Measurements from ENCODE around the gene TSPAN18. TPM values are rescaled to one million over a fixed set of nuclear protein-coding genes. Genes with fewer than 3 reads are reported as not detected.

The TSPAN18 gene
- total RNA-seq, 2 experiments from 2014 or later: not detected

- DNase-seq (ENCODE audit: low spot score): no peak
- intact Hi-C loops (cut with micrococcal nuclease; ENCODE audit: unreplicated experiment): loop anchor here (10.0 kb wide), 1 partner anchor 362 kb away; no protein-coding TSS in a partner anchor
- Histone ChIP-seq H3K36me3 (ENCODE audit: insufficient read depth, low read length) (no peaks in the 10 kb centered on the region), H3K9me3 (ENCODE audit: low read length) (no peaks in the 10 kb centered on the region), H3K4me1 (ENCODE audit: insufficient read depth, low read length, poor library complexity, severe bottlenecking) (peaks cover 6% of the 10 kb centered on the region), H3K27ac (ENCODE audit: low read depth, low read length, poor library complexity, severe bottlenecking) (no peak overlapping the region), H3K4me2 (ENCODE audit: low read length) (no peak overlapping the region), H3K79me2 (ENCODE audit: insufficient read depth, low read depth, low read length) (no peaks in the 10 kb centered on the region), H3K9me2 (ENCODE audit: insufficient read depth, low read length) (no peaks in the 10 kb centered on the region), H2AFZ (ENCODE audit: low read length) (no peak overlapping the region), H3K4me3 (ENCODE audit: low read depth, low read length, poor library complexity, severe bottlenecking) (no peak overlapping the region), H4K20me1 (ENCODE audit: insufficient read depth, low read length) (no peaks in the 10 kb centered on the region)
- TF ChIP-seq EZH2phosphoT487 (IDR thresholded peaks at IDR 0.05; ENCODE audit: borderline replicate concordance, low read depth, low read length): no peak
- no peak for TF ChIP-seq CTCF (conservative IDR thresholded peaks at IDR 0.05; ENCODE audit: low read length)
- CTCF ChIA-PET (ENCODE audit: unreplicated experiment): no interaction called here
- POLR2A ChIA-PET: interaction anchor here (0.8 kb wide), 1 partner anchor 59 kb away, joined by 4 read pairs; no protein-coding TSS in a partner anchor
- no TSS peak for BruUV-seq (replicated peaks)
Observed at GRCh38 chr11:44916801-44917385, 190.1 kb downstream of the TSPAN18 start.

- no peak for TF ChIP-seq EZH2phosphoT487 (IDR thresholded peaks at IDR 0.05; ENCODE audit: borderline replicate concordance, low read depth, low read length)
- TF ChIP-seq CTCF (conservative IDR thresholded peaks at IDR 0.05; ENCODE audit: low read length): no peak
- Histone ChIP-seq H4K20me1 (ENCODE audit: insufficient read depth, low read length) (no peaks in the 10 kb centered on the region), H2AFZ (ENCODE audit: low read length) (no peak overlapping the region), H3K36me3 (ENCODE audit: insufficient read depth, low read length) (no peaks in the 10 kb centered on the region), H3K4me3 (ENCODE audit: low read depth, low read length, poor library complexity, severe bottlenecking) (no peak overlapping the region), H3K4me1 (ENCODE audit: insufficient read depth, low read length, poor library complexity, severe bottlenecking) (peaks cover 6% of the 10 kb centered on the region), H3K27ac (ENCODE audit: low read depth, low read length, poor library complexity, severe bottlenecking) (no peak overlapping the region), H3K79me2 (ENCODE audit: insufficient read depth, low read depth, low read length) (no peaks in the 10 kb centered on the region), H3K9me2 (ENCODE audit: insufficient read depth, low read length) (no peaks in the 10 kb centered on the region), H3K9me3 (ENCODE audit: low read length) (no peaks in the 10 kb centered on the region), H3K4me2 (ENCODE audit: low read length) (no peak overlapping the region)
- ChIA-PET POLR2A (no interaction called here), CTCF (ENCODE audit: unreplicated experiment) (no interaction called here)
- DNase-seq (ENCODE audit: low spot score): no peak
- intact Hi-C loops (cut with micrococcal nuclease; ENCODE audit: unreplicated experiment): loop anchor here (10.0 kb wide), 1 partner anchor 363 kb away; no protein-coding TSS in a partner anchor
- no TSS peak for BruUV-seq (replicated peaks)
Observed at GRCh38 chr11:44917741-44918140, 191.0 kb downstream of the TSPAN18 start.

GRCh38 chr11:44920451-44920850 is 193.7 kb downstream of the TSPAN18 start:
- intact Hi-C loops (cut with micrococcal nuclease; ENCODE audit: unreplicated experiment): no loop called here
- H3K4me2 ChIP-seq (ENCODE audit: low read length): no peak overlapping the region
- H3K9me2 ChIP-seq (ENCODE audit: insufficient read depth, low read length): no peaks in the 10 kb centered on the region
- H3K27ac ChIP-seq (ENCODE audit: low read depth, low read length, poor library complexity, severe bottlenecking): no peak overlapping the region
- no peaks in the 10 kb centered on the region for H3K79me2 ChIP-seq (ENCODE audit: insufficient read depth, low read depth, low read length)
- DNase-seq (ENCODE audit: low spot score): no peak
- BruUV-seq (replicated peaks): no TSS peak
- H3K4me1 ChIP-seq (ENCODE audit: insufficient read depth, low read length, poor library complexity, severe bottlenecking): peaks cover 2% of the 10 kb centered on the region
- H2AFZ ChIP-seq (ENCODE audit: low read length): no peak overlapping the region
- H3K36me3 ChIP-seq (ENCODE audit: insufficient read depth, low read length): no peaks in the 10 kb centered on the region
- no peaks in the 10 kb centered on the region for H3K9me3 ChIP-seq (ENCODE audit: low read length)
- H4K20me1 ChIP-seq (ENCODE audit: insufficient read depth, low read length): no peaks in the 10 kb centered on the region
- no peak for TF ChIP-seq CTCF (conservative IDR thresholded peaks at IDR 0.05; ENCODE audit: low read length)
- no peak for TF ChIP-seq EZH2phosphoT487 (IDR thresholded peaks at IDR 0.05; ENCODE audit: borderline replicate concordance, low read depth, low read length)
- ChIA-PET POLR2A (no interaction called here), CTCF (ENCODE audit: unreplicated experiment) (interaction anchor here (0.6 kb wide), 1 partner anchor 173 kb away, joined by 3 read pairs; no protein-coding TSS in a partner anchor)
- H3K4me3 ChIP-seq (ENCODE audit: low read depth, low read length, poor library complexity, severe bottlenecking): no peak overlapping the region
